Mammary epithelial cell (primary cell): Measurements from ENCODE around the gene TTC17.

Source experiments
- CTCF ChIP-seq, 2 donors: IDR thresholded peaks in 1 of 2; conservative IDR thresholded peaks in 1 of 2; 2 replicates each; pipeline ENCODE4 v1.5.1; 2011 to 2012; ENCODE audit warnings: inconsistent platforms in 2 of 2, low read length in 2 of 2, mild to moderate bottlenecking in 2 of 2, control low read depth in 1 of 2, low read depth in 1 of 2; ENCODE audit not compliant: insufficient read depth in 1 of 2; ENCODE audit errors: extremely low read depth in 1 of 2
- EZH2 ChIP-seq: IDR thresholded peaks from 2 replicates; pipeline ENCODE4 v1.6.1; 2012; ENCODE audit warnings: low read length, inconsistent platforms, borderline replicate concordance

GRCh38 chr11:43328482-43328881 is 30.2 kb upstream of the TTC17 start:
- no peak for TF ChIP-seq CTCF (conservative IDR thresholded peaks at IDR 0.05 in 1 of 2, IDR thresholded peaks at IDR 0.05 in 1 of 2; ENCODE audit: extremely low read depth in 1 of 2, insufficient read depth in 1 of 2, low read depth in 1 of 2, low read length in 2 of 2)
- TF ChIP-seq EZH2, result no peak
